NCI-H82 (cell line): ENCODE measurements around the gene UTP18.

Source experiments
- DNase-seq: peaks from one replicate; lab custom pipeline; 2025; lab: John Stamatoyannopoulos, UW

Gene UTP18

DNA sequence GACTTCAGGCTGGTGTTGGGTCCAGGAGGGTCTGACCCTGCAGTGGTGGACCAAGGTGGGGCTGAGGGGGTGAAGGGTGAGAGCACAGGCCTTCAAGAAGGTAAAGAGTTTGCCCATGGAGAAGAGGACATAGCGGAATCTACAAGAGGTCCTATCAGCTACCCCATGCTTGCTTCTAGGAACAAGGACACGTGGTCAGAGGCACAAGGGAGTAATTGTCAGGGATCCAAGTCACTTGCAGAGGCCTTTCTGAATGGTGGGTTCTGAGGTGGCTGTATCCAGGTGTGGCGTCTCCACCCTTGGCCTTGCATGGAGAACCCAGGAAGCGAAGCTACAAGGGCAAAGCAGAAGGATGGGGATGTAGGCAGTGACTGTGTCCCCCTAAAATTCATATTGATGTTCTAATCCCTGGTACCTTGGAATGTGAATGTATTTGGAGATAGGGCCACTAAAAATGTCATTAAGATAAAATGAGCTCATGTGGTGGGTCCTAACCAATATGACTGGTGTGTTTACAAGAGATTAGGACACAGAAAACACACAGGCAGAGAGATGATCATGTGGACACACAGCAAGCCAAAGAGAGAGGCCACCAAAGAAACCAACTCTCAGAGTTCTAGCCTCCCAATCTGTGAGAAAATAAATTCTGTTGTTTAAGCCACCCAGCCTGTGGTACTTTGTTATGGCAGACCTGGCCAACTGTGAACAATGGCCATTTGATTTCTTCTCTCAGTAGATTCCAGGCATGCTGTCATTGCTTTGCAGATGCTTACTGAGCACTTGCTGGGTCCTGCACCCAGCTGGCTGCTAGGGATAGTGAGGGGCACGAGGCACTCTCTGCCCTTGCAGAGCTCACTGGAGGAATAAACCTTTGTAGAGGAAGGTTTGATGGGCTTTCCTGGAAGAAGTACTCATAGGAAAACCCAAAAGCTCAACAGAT lies 75.8 kb downstream of the UTP18 start:
- DNase-seq, result no peak

DNA sequence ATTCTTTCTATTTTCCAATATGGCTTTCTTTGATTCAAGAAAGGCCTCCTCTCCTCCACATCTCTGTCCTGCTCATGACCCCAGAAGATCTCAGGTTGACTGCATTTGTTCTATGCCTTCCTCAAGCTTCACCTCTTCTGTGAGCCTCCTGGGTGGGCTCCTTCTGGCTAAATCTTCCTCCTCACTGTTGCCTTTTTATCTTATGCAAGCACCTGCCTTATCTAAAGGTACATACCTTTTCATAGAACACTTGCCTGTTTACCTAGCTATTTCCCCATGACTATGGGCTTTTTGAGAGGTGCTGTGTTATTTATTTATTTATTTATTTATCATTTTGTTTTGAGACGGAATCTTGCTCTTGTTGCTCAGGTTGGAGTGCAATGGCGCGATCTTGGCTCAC lies 81.1 kb downstream of the UTP18 start:
- DNase-seq, result no peak

DNA sequence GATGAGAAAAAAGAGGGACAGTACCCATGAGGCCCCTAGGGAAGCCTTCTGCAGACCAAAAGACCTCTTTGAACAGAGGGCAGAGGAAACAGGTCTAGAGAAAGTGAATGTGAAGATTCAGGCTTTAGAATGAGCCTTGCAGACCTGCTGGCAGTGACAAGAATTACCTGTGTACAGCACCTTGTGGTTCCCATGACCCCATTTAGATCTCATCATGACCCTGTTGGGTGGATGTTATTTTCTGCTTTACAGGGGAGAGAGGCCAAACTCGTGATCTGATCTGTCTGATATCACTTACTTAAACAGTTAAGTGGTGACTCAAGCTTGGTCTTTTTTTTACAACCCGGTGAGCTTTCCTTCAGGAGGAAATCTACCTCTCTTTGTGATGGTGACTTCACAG lies 81.9 kb downstream of the UTP18 start:
- DNase-seq, result no peak

DNA sequence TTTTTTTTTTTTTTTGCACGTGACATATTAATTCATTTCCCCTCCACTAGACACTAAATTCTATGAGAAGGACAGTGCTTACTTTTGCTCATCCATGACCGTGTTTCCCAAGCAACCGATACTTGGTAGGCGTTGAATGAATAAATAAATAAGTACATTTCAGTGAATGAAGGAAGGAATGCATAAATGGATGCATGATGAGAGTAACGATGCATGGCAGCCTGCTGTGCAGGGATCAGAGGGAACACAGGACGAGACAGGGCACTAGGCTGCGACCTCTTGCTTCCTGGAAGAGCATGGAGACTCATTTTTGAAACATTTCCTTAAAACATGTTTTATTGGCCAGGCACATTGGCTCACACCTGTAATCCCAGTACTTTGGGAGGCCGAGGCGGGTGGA lies 84.2 kb downstream of the UTP18 start:
- no peak for DNase-seq

DNA sequence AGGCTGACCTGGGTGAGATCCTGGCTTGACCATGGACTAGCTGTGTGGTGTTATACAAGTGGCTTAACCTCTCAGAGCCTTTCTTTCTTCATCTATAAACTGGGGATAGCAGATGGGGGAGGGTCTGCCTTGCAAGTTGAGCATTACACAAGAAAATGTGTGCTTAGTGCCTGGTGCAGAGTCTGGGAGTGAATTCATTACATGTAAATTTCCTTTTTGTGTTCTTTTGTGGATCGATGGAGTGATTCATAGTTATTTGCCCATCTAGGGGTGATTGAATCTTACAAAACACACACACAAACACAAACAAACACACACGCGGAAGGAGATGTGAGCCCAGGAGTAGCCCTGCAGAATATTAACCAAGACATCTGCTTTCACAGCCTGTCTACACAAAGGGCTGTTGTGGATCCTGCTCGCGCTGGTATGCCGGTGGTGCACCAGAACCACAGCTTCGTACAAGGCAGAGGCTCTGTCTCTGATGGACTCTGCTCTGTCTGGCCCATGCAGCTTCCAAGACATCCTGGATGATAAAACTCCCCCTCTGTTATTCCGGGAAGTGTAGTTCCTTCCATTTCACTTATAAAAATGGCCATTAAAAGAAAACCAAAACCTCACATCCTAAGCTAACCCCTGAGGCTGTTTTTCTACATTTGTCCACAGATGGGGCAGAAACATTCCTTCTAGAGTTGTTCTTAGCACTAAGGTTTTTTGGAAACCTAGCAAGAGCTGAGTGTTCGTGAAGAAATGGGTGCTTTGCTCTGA lies 86.1 kb downstream of the UTP18 start:
- DNase-seq, result no peak
